HEK293 (cell line): Measurements from ENCODE around the gene PRKD1.

Experiments used
- CTCF ChIA-PET: fragments of 350-600 bp; formaldehyde crosslinking; extraction: SDS; loops from one replicate; lab custom pipeline; 2021; ENCODE audit warnings: antibody characterized with exemption; lab: Yijun Ruan, JAX
- POLR2A ChIA-PET: fragments of 300-600 bp; formaldehyde crosslinking; extraction: SDS; loops from one replicate; lab custom pipeline; 2020; ENCODE audit warnings: antibody characterized with exemption, inconsistent platforms; lab: Yijun Ruan, JAX
- H3K27ac ChIP-seq: fragments of 200-500 bp; sonication (Bioruptor generic); 2 replicates; pipeline ENCODE4 v1.5.1; 2014; ENCODE audit warnings: low read depth, low read length, control low read depth, inconsistent platforms; ENCODE audit errors: extremely low read depth
- H3K36me3 ChIP-seq, 2 experiments: fragments of 200-500 bp in 1 of 2; sonication (Bioruptor generic) in 1 of 2; 1 replicate in 1 of 2; 2 replicates in 1 of 2; pipeline ENCODE4 v1.5.1; 2014 to 2017; ENCODE audit warnings: inconsistent platforms in 2 of 2, low read length in 2 of 2; ENCODE audit not compliant: control insufficient read depth in 2 of 2, insufficient read depth in 1 of 2
- H3K4me1 ChIP-seq: fragments of 200-500 bp; sonication (Bioruptor generic); 2 replicates; pipeline ENCODE4 v1.5.1; 2014; ENCODE audit warnings: mild to moderate bottlenecking, low read length, inconsistent platforms; ENCODE audit not compliant: control insufficient read depth, insufficient read depth
- H3K4me3 ChIP-seq: 2 replicates; pipeline ENCODE4 v1.5.1; 2011; ENCODE audit warnings: low read depth, mild to moderate bottlenecking, control low read depth, low read length, moderate library complexity
- H3K9me3 ChIP-seq: fragments of 200-500 bp; sonication (Bioruptor generic); 2 replicates; pipeline ENCODE4 v1.5.1; 2014; ENCODE audit warnings: low read depth, low read length, inconsistent platforms; ENCODE audit not compliant: control insufficient read depth, insufficient read depth
- GFI1B ChIP-seq: fragments of 450-650 bp; formaldehyde crosslinking; IDR thresholded peaks from 2 replicates; pipeline ENCODE4 v1.5.1; 2016; ENCODE audit warnings: missing biosample characterization, missing genetic modification characterization
- GLI4 ChIP-seq: fragments of 450-650 bp; formaldehyde crosslinking; IDR thresholded peaks from 2 replicates; pipeline ENCODE4 v1.5.1; 2016; ENCODE audit warnings: missing biosample characterization, missing genetic modification characterization
- PRDM4 ChIP-seq: fragments of 450-650 bp; formaldehyde crosslinking; IDR thresholded peaks from 2 replicates; pipeline ENCODE4 v1.5.1; 2017; ENCODE audit warnings: missing biosample characterization, missing genetic modification characterization
- SALL2 ChIP-seq: fragments of 450-650 bp; formaldehyde crosslinking; IDR thresholded peaks from 2 replicates; pipeline ENCODE4 v1.5.0; 2017; ENCODE audit warnings: missing biosample characterization, mild to moderate bottlenecking, missing genetic modification characterization, borderline replicate concordance
- SCRT1 ChIP-seq: fragments of 450-650 bp; formaldehyde crosslinking; IDR thresholded peaks from 2 replicates; pipeline ENCODE4 v1.5.1; 2016; ENCODE audit warnings: missing biosample characterization, missing genetic modification characterization, borderline replicate concordance
- ZBTB1 ChIP-seq: fragments of 450-650 bp; formaldehyde crosslinking; IDR thresholded peaks from 2 replicates; pipeline ENCODE4 v1.5.1; 2016; ENCODE audit warnings: missing biosample characterization, missing genetic modification characterization
- ZBTB8A ChIP-seq: fragments of 450-650 bp; formaldehyde crosslinking; IDR thresholded peaks from 2 replicates; pipeline ENCODE4 v1.5.1; 2016; ENCODE audit warnings: missing biosample characterization, missing genetic modification characterization
- ZNF112 ChIP-seq: fragments of 450-650 bp; formaldehyde crosslinking; IDR thresholded peaks from 2 replicates; pipeline ENCODE4 v1.5.0; 2017; ENCODE audit warnings: missing biosample characterization, missing genetic modification characterization
- ZNF133 ChIP-seq: fragments of 450-650 bp; formaldehyde crosslinking; IDR thresholded peaks from 2 replicates; pipeline ENCODE4 v1.5.1; 2016; ENCODE audit warnings: missing biosample characterization, missing genetic modification characterization
- ZNF223 ChIP-seq: fragments of 450-650 bp; formaldehyde crosslinking; IDR thresholded peaks from 2 replicates; pipeline ENCODE4 v1.5.1; 2016; ENCODE audit warnings: missing biosample characterization, missing genetic modification characterization
- ZNF280C ChIP-seq: fragments of 450-650 bp; formaldehyde crosslinking; IDR thresholded peaks from 2 replicates; pipeline ENCODE4 v1.5.1; 2016; ENCODE audit warnings: missing biosample characterization, missing genetic modification characterization
- ZNF335 ChIP-seq: fragments of 450-650 bp; formaldehyde crosslinking; conservative IDR thresholded peaks from 2 replicates; pipeline ENCODE4 v1.5.1; 2016; ENCODE audit warnings: missing biosample characterization, missing genetic modification characterization
- ZNF404 ChIP-seq: fragments of 450-650 bp; formaldehyde crosslinking; IDR thresholded peaks from 2 replicates; pipeline ENCODE4 v1.5.1; 2017; ENCODE audit warnings: missing biosample characterization, missing genetic modification characterization
- ZNF544 ChIP-seq: fragments of 450-650 bp; formaldehyde crosslinking; IDR thresholded peaks from 2 replicates; pipeline ENCODE4 v1.5.0; 2017; ENCODE audit warnings: missing biosample characterization, missing genetic modification characterization
- ZNF549 ChIP-seq: fragments of 450-650 bp; IDR thresholded peaks from 2 replicates; pipeline ENCODE4 v1.5.1; 2018; ENCODE audit warnings: missing biosample characterization, missing genetic modification characterization, mild to moderate bottlenecking, inconsistent platforms, moderate library complexity
- ZNF626 ChIP-seq: fragments of 450-650 bp; sonication (Bioruptor Pico); formaldehyde crosslinking; IDR thresholded peaks from 2 replicates; pipeline ENCODE4 v1.5.1; 2018; ENCODE audit warnings: missing biosample characterization, missing genetic modification characterization, inconsistent platforms
- ZNF660 ChIP-seq: fragments of 450-650 bp; IDR thresholded peaks from 2 replicates; pipeline ENCODE4 v1.5.1; 2018; ENCODE audit warnings: missing biosample characterization, mild to moderate bottlenecking, missing genetic modification characterization
- ZNF664 ChIP-seq: fragments of 450-650 bp; formaldehyde crosslinking; IDR thresholded peaks from 2 replicates; pipeline ENCODE4 v1.5.1; 2016; ENCODE audit warnings: missing biosample characterization, missing genetic modification characterization
- ZNF677 ChIP-seq: fragments of 450-650 bp; IDR thresholded peaks from 2 replicates; pipeline ENCODE4 v1.5.0; 2018; ENCODE audit warnings: missing biosample characterization, mild to moderate bottlenecking, missing genetic modification characterization, moderate library complexity
- ZNF76 ChIP-seq: fragments of 450-650 bp; formaldehyde crosslinking; IDR thresholded peaks from 2 replicates; pipeline ENCODE4; 2016; ENCODE audit warnings: low read depth, missing biosample characterization, missing genetic modification characterization, borderline replicate concordance
- ZNF768 ChIP-seq: fragments of 450-650 bp; formaldehyde crosslinking; IDR thresholded peaks from 2 replicates; pipeline ENCODE4 v1.5.1; 2018; ENCODE audit warnings: missing biosample characterization, mild to moderate bottlenecking, missing genetic modification characterization
- ZNF792 ChIP-seq: fragments of 450-650 bp; formaldehyde crosslinking; IDR thresholded peaks from 2 replicates; pipeline ENCODE4 v1.5.1; 2016; ENCODE audit warnings: missing biosample characterization, missing genetic modification characterization
- ZSCAN23 ChIP-seq: fragments of 450-650 bp; formaldehyde crosslinking; IDR thresholded peaks from 2 replicates; pipeline ENCODE4 v1.5.1; 2016; ENCODE audit warnings: missing biosample characterization, missing genetic modification characterization
- TF ChIP-seq, protein P1 (sequence below): fragments of 450-650 bp; formaldehyde crosslinking; IDR thresholded peaks from 2 replicates; pipeline ENCODE4 v1.5.1; 2016; ENCODE audit warnings: missing biosample characterization, missing genetic modification characterization

PRKD1 gene

GRCh38 chr14:29843981-29844380, 83.7 kb downstream of the PRKD1 start:
- Histone ChIP-seq H3K4me1 (no peaks in the 10 kb centered on the region; the same call in 1 of the 2 replicates), H3K27ac (no peak overlapping the region), H3K4me3 (no peak overlapping the region), H3K9me3 (no peaks in the 10 kb centered on the region), H3K36me3 (no peaks in the 10 kb centered on the region)
- POLR2A ChIA-PET: no interaction called here
- TF ChIP-seq ZSCAN23 (tag by site-specific recombination) (no peak), ZNF223 (tag by site-specific recombination) (no peak), ZNF76 (tag by site-specific recombination) (no peak), ZNF404 (no peak), ZBTB1 (tag by site-specific recombination) (no peak), ZNF768 (no peak), ZNF792 (tag by site-specific recombination) (no peak), PRDM4 (tag by site-specific recombination) (no peak), ZNF335 (tag by site-specific recombination) (no peak), ZNF677 (no peak), ZNF544 (no peak), SALL2 (tag by site-specific recombination) (no peak), ZNF112 (tag by site-specific recombination) (no peak), ZBTB8A (no peak), SCRT1 (tag by site-specific recombination) (no peak), GFI1B (tag by site-specific recombination) (no peak), ZNF280C (tag by site-specific recombination) (no peak), ZNF664 (tag by site-specific recombination) (no peak)
- TF ChIP-seq, protein P1, sequence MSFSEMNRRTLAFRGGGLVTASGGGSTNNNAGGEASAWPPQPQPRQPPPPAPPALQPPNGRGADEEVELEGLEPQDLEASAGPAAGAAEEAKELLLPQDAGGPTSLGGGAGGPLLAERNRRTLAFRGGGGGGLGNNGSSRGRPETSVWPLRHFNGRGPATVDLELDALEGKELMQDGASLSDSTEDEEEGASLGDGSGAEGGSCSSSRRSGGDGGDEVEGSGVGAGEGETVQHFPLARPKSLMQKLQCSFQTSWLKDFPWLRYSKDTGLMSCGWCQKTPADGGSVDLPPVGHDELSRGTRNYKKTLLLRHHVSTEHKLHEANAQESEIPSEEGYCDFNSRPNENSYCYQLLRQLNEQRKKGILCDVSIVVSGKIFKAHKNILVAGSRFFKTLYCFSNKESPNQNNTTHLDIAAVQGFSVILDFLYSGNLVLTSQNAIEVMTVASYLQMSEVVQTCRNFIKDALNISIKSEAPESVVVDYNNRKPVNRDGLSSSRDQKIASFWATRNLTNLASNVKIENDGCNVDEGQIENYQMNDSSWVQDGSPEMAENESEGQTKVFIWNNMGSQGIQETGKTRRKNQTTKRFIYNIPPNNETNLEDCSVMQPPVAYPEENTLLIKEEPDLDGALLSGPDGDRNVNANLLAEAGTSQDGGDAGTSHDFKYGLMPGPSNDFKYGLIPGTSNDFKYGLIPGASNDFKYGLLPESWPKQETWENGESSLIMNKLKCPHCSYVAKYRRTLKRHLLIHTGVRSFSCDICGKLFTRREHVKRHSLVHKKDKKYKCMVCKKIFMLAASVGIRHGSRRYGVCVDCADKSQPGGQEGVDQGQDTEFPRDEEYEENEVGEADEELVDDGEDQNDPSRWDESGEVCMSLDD (tag by site-specific recombination): no peak
- CTCF ChIA-PET: no interaction called here

DNA sequence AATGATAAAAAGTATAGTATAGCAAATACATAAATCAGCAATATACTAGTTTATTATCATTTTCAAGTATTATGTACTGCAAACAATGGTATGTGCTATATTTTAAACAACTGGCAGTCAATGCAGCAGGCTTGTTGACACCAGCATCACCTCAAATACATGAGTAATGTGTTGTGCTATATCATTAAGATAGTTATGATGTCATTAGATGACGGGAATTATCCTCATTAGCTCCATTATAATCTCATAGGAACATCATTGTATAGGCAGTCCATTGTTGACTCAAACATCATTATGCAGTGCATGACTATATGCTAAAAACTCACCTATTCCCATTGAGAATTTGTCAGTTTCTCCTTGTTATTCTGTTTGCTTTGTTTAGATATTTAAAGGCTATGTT, 85.4 kb downstream of the PRKD1 start:
- H3K27ac ChIP-seq: no peak overlapping the region
- H3K4me1 ChIP-seq: no peaks in the 10 kb centered on the region; the same call in 1 of the 2 replicates
- CTCF ChIA-PET: no interaction called here
- H3K4me3 ChIP-seq: no peak overlapping the region
- POLR2A ChIA-PET: no interaction called here
- no peaks in the 10 kb centered on the region for H3K36me3 ChIP-seq
- TF ChIP-seq ZNF549 (tag by site-specific recombination) (no peak), GLI4 (tag by site-specific recombination) (no peak), ZNF660 (no peak), ZNF133 (tag by site-specific recombination) (no peak), ZNF626 (tag by site-specific recombination) (no peak)
- no peaks in the 10 kb centered on the region for H3K9me3 ChIP-seq
